Common myeloid progenitor, CD34-positive (primary cell): Measurements from ENCODE around the gene SEPTIN10.

Source experiments
- CTCF ChIA-PET: fragments of 350-600 bp; sonication (Branson Sonifier 250); formaldehyde crosslinking; loops from one replicate; lab custom pipeline; 2021; ENCODE audit warnings: antibody characterized with exemption; lab: Charles Lee
- POLR2A ChIA-PET: fragments of 350-600 bp; sonication (Branson Sonifier 250); formaldehyde crosslinking; loops from one replicate; lab custom pipeline; 2021; ENCODE audit warnings: antibody characterized with exemption; lab: Charles Lee
- DNase-seq, 3 donors: peaks; one replicate each; pipeline versions ENCODE4 v3.0.0 to v3.0.0-alpha.2; 2013
- H3K27ac ChIP-seq, 2 experiments: 1 replicate in 1 of 2; 2 replicates in 1 of 2; pipeline ENCODE4 v1.7.0; 2013; ENCODE audit warnings: inconsistent platforms in 2 of 2, low read length in 2 of 2, mild to moderate bottlenecking in 2 of 2, low read depth in 1 of 2, moderate library complexity in 1 of 2; ENCODE audit not compliant: severe bottlenecking in 2 of 2, insufficient read depth in 1 of 2, poor library complexity in 1 of 2
- H3K27me3 ChIP-seq, 5 experiments: replicated peaks in 2 of 5; 1 replicate in 3 of 5; 2 replicates in 2 of 5; pipeline versions ENCODE4 v1.6.1 to v1.7.0; 2013; ENCODE audit warnings: low read length in 4 of 5, mild to moderate bottlenecking in 2 of 5, moderate library complexity in 2 of 5, inconsistent platforms in 1 of 5; ENCODE audit not compliant: insufficient read depth in 5 of 5, control insufficient read depth in 4 of 5
- H3K36me3 ChIP-seq, 4 experiments: 1 replicate in 2 of 4; 2 replicates in 2 of 4; pipeline versions ENCODE4 v1.6.1 to v1.7.0; 2013; ENCODE audit warnings: low read length in 3 of 4, control low read depth in 1 of 4, mild to moderate bottlenecking in 1 of 4; ENCODE audit not compliant: control insufficient read depth in 4 of 4, insufficient read depth in 4 of 4
- H3K4me1 ChIP-seq, 4 experiments: 1 replicate in 3 of 4; 2 replicates in 1 of 4; pipeline versions ENCODE4 v1.6.1 to v1.7.1; 2013; ENCODE audit warnings: low read length in 3 of 4, mild to moderate bottlenecking in 3 of 4, control low read depth in 1 of 4, inconsistent platforms in 1 of 4, moderate library complexity in 1 of 4; ENCODE audit not compliant: control insufficient read depth in 4 of 4, insufficient read depth in 4 of 4; ENCODE audit errors: control extremely low read depth in 1 of 4
- H3K4me3 ChIP-seq, 7 experiments: 1 replicate in 4 of 7; 2 replicates in 3 of 7; pipeline versions ENCODE4 v1.5.1 to v1.7.0; 2013; ENCODE audit warnings: mild to moderate bottlenecking in 7 of 7, low read length in 6 of 7, moderate library complexity in 6 of 7, inconsistent platforms in 2 of 7, low read depth in 2 of 7, control low read depth in 1 of 7; ENCODE audit not compliant: insufficient read depth in 4 of 7, control insufficient read depth in 1 of 7; ENCODE audit errors: extremely low read depth in 1 of 7
- H3K9me3 ChIP-seq, 5 experiments: 1 replicate in 4 of 5; 2 replicates in 1 of 5; pipeline versions ENCODE4 v1.6.1 to v1.7.1; 2013; ENCODE audit warnings: low read length in 4 of 5, mild to moderate bottlenecking in 2 of 5, inconsistent platforms in 1 of 5, low read depth in 1 of 5, moderate library complexity in 1 of 5; ENCODE audit not compliant: control insufficient read depth in 4 of 5, insufficient read depth in 2 of 5; ENCODE audit errors: control extremely low read depth in 1 of 5
- whole genome bisulfite sequencing: methylation state at CpG from one replicate; pipeline ENCODE4 v1.1.5; 2013; ENCODE audit not compliant: insufficient coverage; 5-methylcytosine and 5-hydroxymethylcytosine counted together

The SEPTIN10 gene

DNA sequence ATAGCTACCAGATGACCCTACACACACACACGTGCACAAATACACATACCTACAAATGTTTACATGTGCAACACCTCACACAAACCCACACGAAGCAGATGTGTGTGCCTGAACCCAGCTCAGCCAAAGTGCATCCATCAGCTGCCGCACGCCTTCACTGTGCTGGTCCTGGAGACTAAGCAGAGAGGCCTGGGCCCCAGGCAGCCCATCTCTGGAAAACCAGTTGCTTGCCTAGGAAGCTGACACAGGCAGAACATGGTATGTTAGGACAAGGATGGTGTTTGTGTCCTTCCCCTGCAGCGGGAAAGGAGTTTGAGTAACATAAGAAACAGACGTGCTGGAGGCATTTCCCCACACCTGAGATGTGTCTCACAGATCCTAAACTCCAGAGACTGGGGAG lies 86.7 kb downstream of the SEPTIN10 start:
- 100% methylated on average over 3 of the region's 6 CpGs for WGBS

DNA sequence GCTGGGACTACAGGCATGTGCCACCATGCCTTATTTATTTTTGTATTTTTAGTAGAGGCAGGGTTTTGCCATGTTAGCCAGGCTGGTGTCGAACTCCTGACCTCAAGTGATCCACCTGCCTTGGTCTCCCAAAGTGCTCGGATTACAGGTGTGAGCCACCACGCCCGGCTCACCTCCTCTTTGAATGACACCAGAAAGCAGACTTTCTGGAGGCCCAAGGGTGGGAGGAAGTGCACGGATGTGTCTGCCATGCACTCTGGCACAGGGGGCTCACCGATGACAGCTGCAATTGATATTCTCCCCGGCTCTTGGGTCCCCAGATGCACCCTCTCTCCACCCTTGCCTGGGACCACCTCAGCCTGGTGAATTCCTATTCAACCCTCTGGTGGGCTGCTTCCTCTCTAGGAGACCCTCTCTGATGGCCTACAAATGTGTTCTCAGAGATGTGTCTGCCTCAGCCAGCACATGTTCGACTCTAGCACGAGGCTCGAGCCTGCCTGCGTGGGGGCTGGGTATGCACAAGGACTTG lies 87.3 kb downstream of the SEPTIN10 start:
- peaks cover 0 to 6% (median 0%) of the 10 kb centered on the region in 5 experiments for H3K27me3 ChIP-seq
- CTCF ChIA-PET: interaction anchor here (1.3 to 3.0 kb wide), 3 partner anchors 15 to 20 kb away, joined by 3 to 16 read pairs (median 6); no protein-coding TSS in a partner anchor

More for the DNA sequence above, 86.7 kb downstream of the SEPTIN10 start:
- H3K4me1 ChIP-seq: no peaks in the 10 kb centered on the region
- ChIA-PET POLR2A (no interaction called here), CTCF (interaction anchor here (1.3 to 3.0 kb wide), 3 partner anchors 16 to 19 kb away, joined by 3 to 16 read pairs (median 6); no protein-coding TSS in a partner anchor)
- no peaks in the 10 kb centered on the region for H3K9me3 ChIP-seq
- H3K27ac ChIP-seq: no peak overlapping the region
- no peak overlapping the region for H3K4me3 ChIP-seq
- H3K36me3 ChIP-seq: no peaks in the 10 kb centered on the region
- H3K27me3 ChIP-seq: peaks cover 0 to 9% (median 0%) of the 10 kb centered on the region in 5 experiments
- DNase-seq: no peak

DNA sequence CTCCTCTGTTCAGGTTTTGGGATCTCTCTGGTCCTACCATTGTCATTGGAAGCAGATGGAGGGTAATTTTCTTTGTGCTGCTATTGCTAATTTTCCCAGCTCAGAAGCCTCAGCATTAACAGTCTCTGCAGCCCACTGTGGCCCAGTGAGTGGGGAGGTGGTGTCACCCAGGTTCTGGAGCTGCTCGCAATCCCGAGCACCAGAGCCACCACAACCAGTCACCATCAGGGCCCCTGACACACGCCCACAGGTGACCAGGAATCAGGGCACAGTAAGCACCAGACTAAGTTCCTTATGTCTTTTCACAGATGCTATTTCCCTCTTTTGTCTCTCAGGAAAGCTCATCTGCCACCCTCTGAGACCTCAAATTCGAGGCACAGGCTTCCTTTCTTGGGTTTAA lies 87.9 kb downstream of the SEPTIN10 start:
- ChIA-PET POLR2A (no interaction called here), CTCF (interaction anchor here (1.3 to 3.0 kb wide), 3 partner anchors 15 to 21 kb away, joined by 3 to 16 read pairs (median 6); no protein-coding TSS in a partner anchor)
- Histone ChIP-seq H3K27ac (no peak overlapping the region), H3K36me3 (no peaks in the 10 kb centered on the region), H3K4me3 (no peak overlapping the region), H3K27me3 (peaks cover 0 to 2% (median 0%) of the 10 kb centered on the region in 5 experiments), H3K9me3 (no peaks in the 10 kb centered on the region), H3K4me1 (no peaks in the 10 kb centered on the region)
- WGBS: 68% methylated on average over 4 of the region's 4 CpGs
- no peak for DNase-seq

More for the DNA sequence above, 87.3 kb downstream of the SEPTIN10 start:
- no peaks in the 10 kb centered on the region for H3K9me3 ChIP-seq
- no peaks in the 10 kb centered on the region for H3K36me3 ChIP-seq
- H3K4me1 ChIP-seq: no peaks in the 10 kb centered on the region
- POLR2A ChIA-PET: no interaction called here
- H3K27ac ChIP-seq: no peak overlapping the region
- H3K4me3 ChIP-seq: no peak overlapping the region
- no peak for DNase-seq
- WGBS: 94% methylated on average over 11 of the region's 11 CpGs

DNA sequence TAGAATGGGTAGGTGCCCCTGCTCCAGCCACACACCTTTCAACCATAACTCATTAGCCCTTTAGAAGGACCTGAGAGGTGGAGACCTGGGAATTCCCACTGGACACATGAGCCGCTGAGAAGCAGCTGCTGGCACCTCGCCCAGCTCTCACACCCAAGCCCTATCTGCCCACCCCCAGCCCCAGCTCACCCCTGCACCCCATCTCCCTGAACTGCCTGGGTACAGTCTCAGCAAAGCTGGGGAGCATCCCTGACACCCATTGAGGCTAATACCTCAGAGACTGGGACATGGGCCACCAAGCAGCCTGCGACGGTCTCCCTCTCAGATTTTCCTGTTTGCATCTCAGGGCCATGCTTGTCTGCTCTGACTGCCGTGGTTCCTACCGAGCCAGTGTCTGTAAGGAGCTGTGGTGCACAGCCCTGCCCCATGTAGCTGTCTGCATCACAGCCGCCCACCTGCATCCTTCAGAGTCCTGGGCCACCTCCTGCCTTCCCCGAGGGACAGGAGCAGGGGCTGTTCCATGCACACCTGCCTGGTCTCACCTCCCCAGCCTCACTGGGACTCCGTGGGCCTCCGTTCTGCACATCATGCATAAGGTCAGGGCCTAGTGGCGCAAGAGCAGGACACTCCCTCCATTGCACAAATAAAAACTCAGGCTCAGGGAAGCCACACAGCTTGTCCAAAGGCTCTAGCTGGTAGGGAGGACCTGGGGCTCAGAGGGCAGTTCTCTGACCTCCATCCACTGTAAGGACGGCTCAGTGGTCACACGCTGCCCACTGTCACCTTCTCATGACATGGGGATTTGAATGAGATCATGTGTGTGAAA lies 90.0 kb downstream of the SEPTIN10 start:
- H3K4me3 ChIP-seq: no peak overlapping the region
- ChIA-PET POLR2A (no interaction called here), CTCF (interaction anchor here (1.3 kb wide), 1 partner anchor 14 kb away, joined by 3 read pairs; no protein-coding TSS in a partner anchor)
- no peak for DNase-seq
- no peaks in the 10 kb centered on the region for H3K4me1 ChIP-seq
- no peak overlapping the region for H3K27ac ChIP-seq
- WGBS: 96% methylated on average over 11 of the region's 13 CpGs
- no peaks in the 10 kb centered on the region for H3K36me3 ChIP-seq
- no peaks in the 10 kb centered on the region for H3K9me3 ChIP-seq
- H3K27me3 ChIP-seq: no peaks in the 10 kb centered on the region

DNA sequence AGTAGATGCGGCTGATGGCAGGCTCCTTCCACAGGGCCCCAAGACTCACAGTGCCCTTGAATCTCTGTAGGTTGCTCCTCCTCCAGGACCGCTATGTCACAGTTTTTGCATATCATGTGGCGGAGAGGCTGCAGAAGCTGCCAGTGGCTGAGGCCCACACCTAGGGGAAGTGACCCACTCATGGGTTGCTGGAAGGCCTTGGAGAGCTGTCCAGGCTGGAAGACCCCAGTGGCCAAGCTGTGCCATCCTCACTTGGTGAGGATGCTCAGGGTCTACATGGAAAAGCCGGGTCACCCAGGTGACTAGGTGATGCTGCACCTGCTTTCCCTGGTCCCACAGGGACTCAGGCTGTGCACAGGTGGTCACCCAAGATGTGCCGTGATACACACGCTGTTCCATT lies 90.6 kb downstream of the SEPTIN10 start:
- ChIA-PET CTCF (interaction anchor here (1.3 kb wide), 1 partner anchor 13 kb away, joined by 3 read pairs; no protein-coding TSS in a partner anchor), POLR2A (no interaction called here)
- 75% methylated on average over 4 of the region's 6 CpGs for WGBS
- Histone ChIP-seq H3K36me3 (no peaks in the 10 kb centered on the region), H3K4me1 (no peaks in the 10 kb centered on the region), H3K9me3 (no peaks in the 10 kb centered on the region), H3K27me3 (no peaks in the 10 kb centered on the region), H3K4me3 (no peak overlapping the region), H3K27ac (no peak overlapping the region)
- DNase-seq: no peak

DNA sequence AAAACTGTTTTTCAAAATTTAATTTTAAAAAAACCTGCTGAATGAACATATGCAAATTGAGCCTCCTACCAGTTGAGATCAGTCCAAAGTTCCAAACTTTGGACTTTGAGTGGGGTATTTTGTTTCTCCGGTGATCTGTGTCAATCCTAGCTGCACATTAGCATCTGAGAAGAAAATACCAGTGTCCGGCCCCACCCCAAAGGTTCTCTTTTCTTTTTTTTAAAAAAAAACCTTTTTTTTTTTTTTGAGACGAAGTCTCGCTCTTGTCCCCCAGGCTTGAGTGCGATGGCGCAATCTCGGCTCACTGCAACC lies 91.7 kb downstream of the SEPTIN10 start:
- Histone ChIP-seq H3K27me3 (no peaks in the 10 kb centered on the region), H3K9me3 (no peaks in the 10 kb centered on the region), H3K36me3 (no peaks in the 10 kb centered on the region), H3K4me3 (no peak overlapping the region), H3K4me1 (no peaks in the 10 kb centered on the region), H3K27ac (no peak overlapping the region)
- POLR2A ChIA-PET: no interaction called here
- CTCF ChIA-PET: interaction anchor here (1.1 kb wide), 1 partner anchor 12 kb away, joined by 3 read pairs; no protein-coding TSS in a partner anchor
- 90% methylated on average over 6 of the region's 7 CpGs for WGBS
- no peak for DNase-seq
